GM10847 (cell line): ENCODE results near the gene NRN1L.
A peak's percentile ranks its signal among the peaks of the same experiment; 100 is the strongest.

Source experiments
- POLR2A ChIP-seq: IDR thresholded peaks from 2 replicates; pipeline ENCODE4 v1.6.1; 2011; ENCODE audit not compliant: insufficient read length; ENCODE audit errors: extremely low read depth

The NRN1L gene

DNA sequence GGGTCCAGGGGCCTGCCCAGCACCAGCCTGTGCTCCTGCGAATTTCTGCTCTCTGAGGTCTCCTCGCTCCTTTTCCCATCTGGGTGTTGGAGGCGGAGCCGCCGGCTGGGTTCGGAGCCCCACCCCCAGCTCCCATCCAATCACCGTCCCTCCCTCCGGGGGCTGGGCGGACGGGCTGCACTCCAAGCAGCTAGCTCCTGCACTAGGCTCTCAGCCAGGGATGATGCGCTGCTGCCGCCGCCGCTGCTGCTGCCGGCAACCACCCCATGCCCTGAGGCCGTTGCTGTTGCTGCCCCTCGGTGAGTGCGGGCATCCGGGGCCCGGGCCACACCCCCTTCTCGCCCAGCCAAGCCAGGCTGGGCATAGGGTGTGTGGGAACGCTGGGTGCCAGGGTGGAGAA lies at the start of gene NRN1L:
Gene NRN1L, plus strand, starts transcription at position 202 of the 400 bp plus-strand sequence. Its CDS starts 19 bp downstream, at position 221.
- TF ChIP-seq POLR2A, result no peak

DNA sequence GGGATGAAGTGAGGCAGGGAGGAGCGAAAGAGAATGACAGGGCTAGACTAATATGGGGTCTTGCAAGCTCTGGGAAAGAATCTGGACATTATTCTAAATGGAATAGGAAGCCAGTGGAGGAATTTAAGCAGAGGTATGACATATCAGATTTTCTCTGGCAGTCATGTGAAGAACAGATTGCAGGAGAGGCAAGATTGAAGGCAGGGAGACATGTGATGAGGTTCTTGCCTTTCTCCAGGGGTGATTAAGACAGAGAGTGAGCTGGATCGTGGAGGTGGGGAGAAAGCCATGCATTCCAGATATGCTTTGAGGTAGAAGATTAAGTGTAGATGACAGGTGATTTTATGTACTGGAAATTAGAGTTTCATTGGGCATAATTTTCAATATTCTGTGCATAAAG lies 46.9 kb upstream of the NRN1L start:
- no peak for TF ChIP-seq POLR2A

DNA sequence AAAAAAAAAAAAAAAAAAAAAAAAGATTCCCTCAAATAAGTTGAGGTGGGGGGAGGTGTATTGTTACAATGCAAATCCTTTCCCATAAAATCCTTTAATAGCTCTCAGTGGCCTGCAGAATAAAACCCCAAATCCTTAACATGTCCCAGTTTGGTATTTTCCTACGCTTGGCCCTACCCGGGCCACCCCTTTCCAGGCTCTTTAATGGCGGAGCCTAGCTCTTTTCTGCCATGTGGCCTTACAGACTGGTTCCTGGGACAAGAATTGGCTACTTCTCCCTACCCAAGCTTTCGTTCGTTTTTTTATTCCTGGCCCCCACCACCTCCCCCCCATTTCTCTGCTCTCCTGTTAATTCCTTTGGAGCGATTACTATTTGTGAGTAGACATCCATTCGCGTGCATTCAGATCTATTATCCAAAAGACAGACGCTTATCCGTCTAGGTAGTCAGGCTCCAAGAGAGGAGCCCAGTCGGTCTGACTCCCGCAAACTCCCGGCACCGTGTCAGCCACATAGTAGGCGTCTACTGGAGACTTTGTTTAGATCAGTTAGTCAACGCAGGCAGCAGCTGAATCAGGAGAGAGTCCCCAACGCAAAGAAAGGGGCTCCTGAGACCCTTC lies 43.4 kb upstream of the NRN1L start:
- no peak for TF ChIP-seq POLR2A

DNA sequence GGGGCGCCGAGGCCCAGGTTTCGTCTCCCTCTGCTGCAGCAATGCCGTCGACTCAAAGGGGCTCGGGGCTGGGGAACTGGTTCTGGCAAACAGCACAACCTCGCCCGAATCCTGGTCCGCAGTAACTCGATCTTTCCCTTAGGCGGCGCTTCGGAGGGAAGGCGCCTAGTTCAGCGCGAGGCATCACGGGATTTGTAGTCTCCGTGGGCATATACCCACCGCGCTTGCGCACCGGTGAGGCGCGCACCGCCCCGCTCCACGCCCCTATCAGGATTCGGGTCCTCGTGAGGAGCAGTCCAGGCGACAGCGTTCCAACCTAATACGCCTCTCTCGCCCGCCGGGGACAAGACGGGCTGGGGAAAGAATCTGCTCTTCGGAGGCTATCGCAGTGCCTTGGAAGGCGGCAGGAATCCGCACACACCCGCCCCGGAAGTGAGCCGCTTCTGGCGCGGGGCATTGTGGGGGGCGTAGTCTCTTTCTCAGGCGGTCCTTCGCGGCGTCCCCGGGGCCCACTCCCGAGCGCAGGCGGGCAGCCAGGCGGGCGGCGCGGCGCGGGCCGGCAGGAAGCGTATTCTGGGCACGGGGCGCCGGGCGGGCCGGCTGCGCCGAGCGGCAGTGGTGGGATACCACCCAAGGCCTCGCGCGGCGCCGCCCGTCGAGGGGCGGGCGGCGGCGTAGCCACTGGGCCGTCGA lies 42.7 kb upstream of the NRN1L start, which contains the start of gene THAP11:
Gene THAP11, plus strand, starts transcription at position 505 of the 693 bp plus-strand sequence. CDS start 235 bp downstream, outside the sequence.
- peak; percentile 34 for TF ChIP-seq POLR2A

GRCh38 chr16:67842509-67843342 lies 42.0 kb upstream of the NRN1L start:
- TF ChIP-seq POLR2A, result no peak

DNA sequence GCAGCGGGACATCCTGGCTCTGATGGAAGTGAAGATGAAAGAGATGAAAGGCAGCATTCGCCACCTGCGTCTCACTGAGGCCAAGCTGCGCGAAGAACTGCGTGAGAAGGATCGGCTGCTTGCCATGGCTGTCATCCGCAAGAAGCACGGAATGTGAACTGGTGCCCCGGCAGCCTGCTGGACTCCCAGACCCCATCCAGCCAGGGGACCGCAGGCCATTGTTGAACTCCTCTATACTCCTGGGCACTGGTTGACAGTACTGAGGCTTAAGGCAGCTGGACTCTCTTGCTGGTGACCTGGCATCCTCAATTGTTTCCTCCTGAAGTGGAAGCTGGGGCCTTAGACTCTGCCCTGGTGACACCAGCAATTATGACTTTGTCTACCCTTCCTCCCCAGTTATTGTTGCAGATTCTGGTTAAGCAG lies 41.3 kb upstream of the NRN1L start:
- TF ChIP-seq POLR2A, result no peak

DNA sequence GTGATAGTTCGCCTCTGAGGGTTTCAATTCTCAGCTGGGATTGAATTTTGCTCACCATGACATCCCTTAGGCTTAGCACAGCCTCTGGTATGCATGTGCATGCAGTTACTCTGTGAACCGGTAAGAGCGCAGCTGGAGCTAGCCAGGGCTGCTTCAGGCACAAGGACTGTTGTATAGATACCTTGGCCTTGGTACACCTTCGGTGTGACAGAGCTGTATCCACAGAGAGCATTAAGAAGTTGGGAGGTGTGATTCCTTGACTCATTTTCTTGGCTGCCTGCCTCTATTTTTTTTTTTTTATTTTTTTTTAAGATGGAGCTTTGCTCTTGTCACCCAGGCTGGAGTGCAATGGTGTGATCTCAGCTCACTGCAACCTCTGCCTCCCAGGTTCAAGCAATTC lies 40.2 kb upstream of the NRN1L start:
- no peak for TF ChIP-seq POLR2A

DNA sequence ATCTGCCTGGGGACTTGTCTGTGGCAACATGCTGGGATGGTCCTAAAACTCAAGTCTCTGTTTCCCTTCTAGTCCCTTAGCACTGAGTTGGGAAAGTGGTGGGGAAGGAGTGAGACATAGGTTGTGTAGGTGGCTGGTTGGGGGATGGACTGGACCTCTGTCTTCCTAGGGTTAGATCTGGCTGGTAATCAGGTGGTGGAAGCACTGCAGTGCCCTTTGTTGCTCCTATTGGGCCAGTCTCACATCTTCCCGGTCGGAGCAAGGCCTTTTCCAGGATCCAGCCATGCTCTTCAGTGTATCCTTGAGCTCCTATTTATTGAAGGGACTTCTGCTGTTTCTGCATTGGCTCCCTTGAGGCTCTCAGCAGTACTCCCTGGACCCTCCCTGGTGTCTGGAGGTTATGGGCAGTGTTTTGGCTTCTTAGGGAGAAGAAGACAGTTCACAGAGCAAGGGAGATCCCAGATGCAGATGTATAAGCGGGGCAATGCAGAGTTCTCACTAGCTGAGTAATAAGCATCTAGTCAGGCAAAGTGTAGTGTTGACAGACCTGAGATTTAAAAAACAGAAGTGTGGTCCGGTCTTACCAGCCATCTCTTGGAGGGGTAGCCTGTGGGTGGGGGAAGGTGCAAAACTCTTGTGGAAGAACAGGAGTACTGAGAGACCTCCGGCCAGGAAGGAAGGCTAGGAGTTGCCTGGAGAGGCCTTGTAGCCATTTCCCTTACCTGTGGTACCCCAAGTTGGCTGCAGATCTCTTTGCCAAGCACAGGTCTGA lies 39.2 kb upstream of the NRN1L start:
- no peak for TF ChIP-seq POLR2A

- no peak for TF ChIP-seq POLR2A
Observed at GRCh38 chr16:67846063-67846319, 38.7 kb upstream of the NRN1L start.

DNA sequence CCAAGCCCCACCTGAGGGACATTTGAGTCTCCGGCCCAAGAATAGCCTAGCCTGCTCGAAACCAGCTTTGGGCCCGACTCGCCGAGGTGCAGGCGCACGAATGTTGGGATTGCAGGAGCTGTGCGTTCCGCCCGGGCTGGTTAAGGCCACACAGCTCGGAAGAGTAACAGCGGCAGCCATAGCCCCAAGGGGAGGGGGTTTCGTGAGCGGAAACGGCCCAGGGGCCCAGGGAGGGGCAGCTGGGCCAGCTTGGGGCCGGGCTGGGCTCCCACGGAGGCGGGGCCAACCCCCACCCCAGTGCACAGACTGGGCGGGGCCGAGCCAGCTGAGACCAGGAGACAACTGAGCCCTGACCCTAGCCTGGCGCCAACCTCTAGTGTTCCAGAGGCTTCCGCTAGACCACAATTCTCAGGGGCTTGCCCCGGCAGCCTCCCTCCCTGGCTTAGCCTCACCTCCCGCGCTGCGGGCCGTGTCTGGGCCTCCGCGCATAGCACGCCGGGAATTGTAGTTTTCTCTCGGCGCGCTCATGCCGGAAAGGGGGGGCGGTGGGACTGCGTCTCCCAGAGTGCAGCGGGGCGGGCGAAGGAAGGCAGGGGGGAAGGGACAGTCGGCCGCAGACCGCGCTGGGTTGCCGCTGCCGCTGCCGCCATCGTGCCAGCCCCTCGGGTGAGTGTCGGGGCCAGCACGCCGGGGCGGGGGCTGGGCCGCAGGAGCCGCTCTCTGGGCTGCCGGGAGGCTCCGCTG lies 38.2 kb upstream of the NRN1L start, which contains the start of gene NUTF2:
Gene NUTF2, plus strand, starts transcription at position 614 of the 744 bp plus-strand sequence. CDS start 18,198 bp downstream, outside the sequence.
- TF ChIP-seq POLR2A, result peak; percentile 64

DNA sequence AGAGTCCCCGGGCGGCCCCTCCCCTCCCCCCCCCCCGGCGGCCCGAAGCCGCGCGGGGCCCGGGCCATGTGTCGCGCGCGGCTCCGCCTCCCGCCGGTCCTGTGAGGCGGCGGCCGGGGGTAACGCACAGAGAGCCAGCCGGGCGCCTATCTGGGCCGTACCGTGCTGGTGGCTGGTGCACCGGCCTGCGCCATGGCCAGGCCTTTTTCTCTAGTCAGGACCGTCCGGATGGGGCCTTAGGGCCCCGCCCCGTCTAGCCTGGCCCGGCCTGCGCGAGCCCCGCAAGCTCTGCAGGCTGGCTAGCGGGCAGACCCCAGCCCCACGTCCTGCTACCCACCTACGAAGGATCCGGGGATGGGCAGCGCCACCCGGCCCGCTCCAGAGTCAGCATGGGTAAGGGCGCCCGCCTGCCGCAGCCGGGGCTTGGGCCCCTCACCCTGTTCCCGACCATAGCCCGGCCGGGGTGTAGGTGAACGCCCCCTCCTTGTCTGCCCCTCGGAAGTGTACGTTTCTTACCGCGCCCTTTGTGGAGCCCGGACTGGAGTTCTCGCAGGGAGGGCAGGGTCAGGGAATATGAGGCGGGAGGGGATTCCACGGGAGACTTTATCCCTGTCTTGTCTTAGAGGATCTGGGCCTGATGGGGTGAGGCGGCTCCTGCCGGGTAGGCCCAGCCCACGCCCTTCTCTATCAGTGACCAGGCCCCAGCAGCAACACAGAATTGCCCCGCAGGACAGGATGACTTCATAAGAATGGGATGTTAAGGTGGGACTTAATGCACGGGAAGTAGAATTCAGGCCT lies 37.4 kb upstream of the NRN1L start, which contains the start of gene CENPT:
Gene CENPT, minus strand, starts transcription at position 630 of the 798 bp plus-strand sequence. CDS start 13,834 bp downstream, outside the sequence.
- no peak for TF ChIP-seq POLR2A

DNA sequence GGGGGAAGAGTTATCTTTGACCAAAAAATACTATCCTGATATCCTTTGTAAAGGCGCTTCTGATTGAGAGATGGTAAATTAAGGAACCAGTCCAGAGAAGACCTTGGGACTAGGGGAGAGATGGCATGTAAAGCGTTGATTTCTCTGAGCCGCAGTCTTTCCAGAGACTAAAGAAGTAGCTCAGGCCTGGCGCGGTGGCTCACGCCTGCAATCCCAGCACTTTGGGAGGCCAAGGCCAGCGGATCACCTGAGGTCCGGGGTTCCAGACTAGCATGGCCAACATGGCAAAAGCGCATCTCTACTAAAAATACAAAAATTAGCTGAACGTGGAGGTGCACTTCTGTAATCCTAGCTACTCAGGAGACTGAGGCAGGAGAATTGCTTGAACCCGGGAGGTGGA lies 36.6 kb upstream of the NRN1L start:
- TF ChIP-seq POLR2A, result no peak

DNA sequence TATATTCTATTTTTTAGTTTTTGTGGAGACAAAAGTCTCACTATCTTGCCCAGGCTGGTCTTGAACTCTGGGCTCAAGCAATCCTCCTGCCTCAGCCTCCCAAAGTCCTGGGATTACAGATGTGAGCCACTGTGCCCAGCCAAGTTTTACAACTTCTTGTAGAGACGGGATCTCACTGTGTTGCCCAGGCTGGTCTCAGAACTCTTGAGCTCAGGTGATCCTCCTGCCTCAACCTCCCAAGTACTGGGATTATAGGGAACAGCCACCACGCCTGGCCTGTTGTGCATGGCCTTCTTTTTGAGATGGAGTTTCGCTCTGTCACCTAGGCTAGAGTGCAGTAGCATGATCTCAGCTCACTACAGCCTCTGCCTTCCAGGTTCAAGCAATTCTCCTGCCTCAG lies 31.0 kb upstream of the NRN1L start:
- TF ChIP-seq POLR2A, result no peak

GRCh38 chr16:67855789-67856188 lies 28.9 kb upstream of the NRN1L start:
- no peak for TF ChIP-seq POLR2A
